Central memory CD4-positive, alpha-beta T cell (primary cell): ENCODE data around the gene PCGF1.

Source experiments
- DNase-seq: peaks from one replicate; pipeline ENCODE4 v3.0.0; 2022

Gene PCGF1

GRCh38 chr2:74514368-74515270 is 7.1 kb upstream of the PCGF1 start, which contains the start of gene TLX2:
Gene TLX2, plus strand, starts transcription at chr2:74514450. Its CDS starts 357 bp downstream, at chr2:74514807.
- no peak for DNase-seq

- no peak for DNase-seq
These were observed 6.3 kb upstream of the PCGF1 start for GRCh38 chr2:74513605-74514367.

- no peak for DNase-seq
These were observed 5.5 kb upstream of the PCGF1 start for GRCh38 chr2:74512744-74513604.

- no peak for DNase-seq
These were observed 3.9 kb upstream of the PCGF1 start for GRCh38 chr2:74511104-74511989.

GRCh38 chr2:74510272-74510671 is 2.8 kb upstream of the PCGF1 start:
- DNase-seq = no peak

GRCh38 chr2:74507926-74508520 is 528 bp upstream of the PCGF1 start:
- no peak for DNase-seq

GRCh38 chr2:74505448-74506246 is 1.8 kb downstream of the PCGF1 start:
- no peak for DNase-seq

- DNase-seq = no peak
These were observed 2.9 kb downstream of the PCGF1 start for GRCh38 chr2:74504591-74504990.

GRCh38 chr2:74503506-74504475 is 3.7 kb downstream of the PCGF1 start:
- DNase-seq = no peak

GRCh38 chr2:74502720-74503505 is 4.6 kb downstream of the PCGF1 start:
- DNase-seq = no peak

- DNase-seq = no peak
These were observed 5.3 kb downstream of the PCGF1 start for GRCh38 chr2:74502147-74502719.

GRCh38 chr2:74501335-74502071 is 6.0 kb downstream of the PCGF1 start:
- DNase-seq = no peak

GRCh38 chr2:74500578-74500946 is 6.9 kb downstream of the PCGF1 start:
- DNase-seq = no peak

- no peak for DNase-seq
These were observed 7.4 kb downstream of the PCGF1 start for GRCh38 chr2:74499940-74500577.

GRCh38 chr2:74499267-74499939 is 8.1 kb downstream of the PCGF1 start, which contains the start of gene LBX2:
Gene LBX2, minus strand, starts transcription at chr2:74499603. Its CDS starts 66 bp downstream, at chr2:74499537.
- no peak for DNase-seq
